Endothelial cell of umbilical vein (primary cell): ENCODE data around the gene KLRD1. TPM values are rescaled to one million over a fixed set of nuclear protein-coding genes. Genes with fewer than 3 reads are reported as not detected.
A peak's percentile ranks its signal among the peaks of the same experiment; 100 is the strongest.

Experiments
- BruUV-seq: library from RNA; stranded (reverse); fragments of 400-500 nt; replicated peaks from 2 replicates; lab custom pipeline; 2021; lab: Mats Ljungman, UMichigan
- CTCF ChIA-PET: fragments of 300-600, 350-600 bp; sonication (Branson Sonifier 250); formaldehyde crosslinking; loops from one replicate; lab custom pipeline; 2021; ENCODE audit warnings: antibody characterized with exemption, inconsistent platforms; lab: Charles Lee
- POLR2A ChIA-PET: fragments of 300-600, 350-600 bp; sonication (Branson Sonifier 250); formaldehyde crosslinking; loops from one replicate; lab custom pipeline; 2021; ENCODE audit warnings: antibody characterized with exemption, inconsistent platforms; lab: Charles Lee
- DNase-seq: peaks from one replicate; pipeline ENCODE4 v3.0.0-alpha.2; 2011; ENCODE audit warnings: low read depth, low spot score
- FAIRE-seq: peaks from 2 replicates; lab custom pipeline; 2011; peaks lifted over from hg19 to GRCh38; lab: Jason Lieb, UNC
- H2AFZ ChIP-seq: 2 replicates; pipeline ENCODE4 v1.6.0; 2012; ENCODE audit warnings: low read depth, low read length, control low read depth, inconsistent platforms
- H3K27ac ChIP-seq: 2 replicates; pipeline ENCODE4 v1.5.1; 2011; ENCODE audit warnings: low read depth, mild to moderate bottlenecking, control low read depth, low read length, moderate library complexity; ENCODE audit not compliant: insufficient read depth
- H3K27me3 ChIP-seq, 2 experiments: 2 replicates each; pipeline versions ENCODE4 v1.6.0 to v1.6.1; 2011; ENCODE audit warnings: low read length in 2 of 2, mixed read lengths in 1 of 2; ENCODE audit not compliant: control insufficient read depth in 2 of 2, insufficient read depth in 2 of 2
- H3K36me3 ChIP-seq, 2 experiments: 2 replicates in 1 of 2; 3 replicates in 1 of 2; pipeline ENCODE4 v1.5.1; 2011; ENCODE audit warnings: low read length in 2 of 2, mild to moderate bottlenecking in 1 of 2, moderate library complexity in 1 of 2; ENCODE audit not compliant: control insufficient read depth in 2 of 2, insufficient read depth in 2 of 2; ENCODE audit errors: extremely low read depth in 1 of 2
- H3K4me1 ChIP-seq: 3 replicates; pipeline ENCODE4 v1.5.1; 2011; ENCODE audit warnings: mild to moderate bottlenecking, low read length; ENCODE audit not compliant: control insufficient read depth, insufficient read depth; ENCODE audit errors: extremely low read depth
- H3K4me2 ChIP-seq: 2 replicates; pipeline ENCODE4 v1.6.1; 2011; ENCODE audit warnings: low read length, control low read depth, mixed read lengths; ENCODE audit not compliant: insufficient read depth
- H3K4me3 ChIP-seq, 3 experiments: fragments of 200-600 bp in 1 of 3; sonication (generic), shearing (Covaris generic) in 1 of 3; replicated peaks in 1 of 3; 2 replicates each; pipeline ENCODE4 v1.5.1; 2011 to 2016; ENCODE audit warnings: control low read depth in 3 of 3, low read length in 3 of 3, mild to moderate bottlenecking in 2 of 3, inconsistent platforms in 1 of 3, low read depth in 1 of 3, moderate library complexity in 1 of 3; ENCODE audit not compliant: insufficient read depth in 1 of 3
- H3K79me2 ChIP-seq: 2 replicates; pipeline ENCODE4 v1.6.0; 2012; ENCODE audit warnings: low read length, inconsistent platforms; ENCODE audit not compliant: control insufficient read depth, insufficient read depth
- H3K9ac ChIP-seq: replicated peaks from 2 replicates; pipeline ENCODE3; 2011; ENCODE audit warnings: low read length, control low read depth; ENCODE audit not compliant: insufficient read depth; ENCODE audit errors: extremely low read depth
- H3K9me1 ChIP-seq: replicated peaks from 3 replicates; pipeline ENCODE4 v1.6.0; 2011; ENCODE audit warnings: mild to moderate bottlenecking, low read length; ENCODE audit not compliant: control insufficient read depth, insufficient read depth; ENCODE audit errors: extremely low read depth
- H3K9me3 ChIP-seq: replicated peaks from 2 replicates; pipeline ENCODE4 v1.5.1; 2012; ENCODE audit warnings: low read length, inconsistent platforms; ENCODE audit not compliant: control insufficient read depth, insufficient read depth
- H4K20me1 ChIP-seq: replicated peaks from 2 replicates; pipeline ENCODE3; 2011; ENCODE audit warnings: mild to moderate bottlenecking, low read length; ENCODE audit not compliant: control insufficient read depth, insufficient read depth; ENCODE audit errors: extremely low read depth
- CTCF ChIP-seq, 2 donors: IDR thresholded peaks; 1 replicate in 1 of 2; 2 replicates in 1 of 2; pipeline ENCODE4 v1.5.1; 2011; ENCODE audit warnings: low read length in 2 of 2, mild to moderate bottlenecking in 2 of 2, moderate library complexity in 2 of 2, control low read depth in 1 of 2, inconsistent platforms in 1 of 2, low read depth in 1 of 2; ENCODE audit not compliant: insufficient read depth in 1 of 2; ENCODE audit errors: extremely low read depth in 1 of 2
- EZH2 ChIP-seq: IDR thresholded peaks from 2 replicates; pipeline ENCODE4 v1.6.1; 2012; ENCODE audit warnings: borderline replicate concordance, low read depth, mild to moderate bottlenecking, moderate library complexity, low read length, inconsistent platforms; ENCODE audit not compliant: severe bottlenecking
- FOS ChIP-seq: IDR thresholded peaks from 2 replicates; pipeline ENCODE4 v1.6.1; 2011; ENCODE audit warnings: mild to moderate bottlenecking, low read length, moderate library complexity, borderline replicate concordance; ENCODE audit not compliant: insufficient read depth
- GATA2 ChIP-seq: IDR thresholded peaks from 2 replicates; pipeline ENCODE4 v1.7.0; 2011; ENCODE audit warnings: low read depth, mild to moderate bottlenecking, moderate library complexity, mixed read lengths, low read length; ENCODE audit not compliant: insufficient read length, insufficient read depth
- JUN ChIP-seq: IDR thresholded peaks from 2 replicates; pipeline ENCODE4 v1.6.1; 2011; ENCODE audit warnings: borderline replicate concordance, low read depth; ENCODE audit not compliant: insufficient read length, insufficient read depth
- MYC ChIP-seq: IDR thresholded peaks from one replicate; pipeline ENCODE4 v1.6.1; 2011; ENCODE audit warnings: mild to moderate bottlenecking, low read depth, low read length
- POLR2A ChIP-seq: IDR thresholded peaks from 2 replicates; pipeline ENCODE4 v1.6.1; 2012; ENCODE audit warnings: low read depth, mild to moderate bottlenecking, control low read depth, low read length
- POLR2AphosphoS5 ChIP-seq: IDR thresholded peaks from 2 replicates; pipeline ENCODE4 v1.6.1; 2012; ENCODE audit warnings: low read depth, mild to moderate bottlenecking, control low read depth, low read length, moderate library complexity; ENCODE audit not compliant: insufficient read depth
- dilution Hi-C: fragments of 300-500 bp; cut with MboI; formaldehyde crosslinking; loops from one replicate; pipeline ENCODE4 v1.15.0; 2019; ENCODE audit warnings: low sequenced_read_pairs; ENCODE audit not compliant: extremely low pct_ligation_motif_present
- intact Hi-C: fragments of 100-400 bp; cut with micrococcal nuclease; formaldehyde crosslinking; loops from one replicate; pipeline ENCODE4 v1.10.0; 2022
- polyA plus RNA-seq, 4 experiments: library from polyadenylated mRNA; depleted of rRNA in 3 of 4; stranded (reverse) in 3 of 4; unstranded in 1 of 4; fragments of >200 nt; gene quantifications; 2 replicates each; pipeline versions ENCODE4 v1.2.1 to v1.2.3, GENCODE V29; 2011 to 2012; ENCODE audit warnings: missing spikeins in 1 of 4
- total RNA-seq: library from RNA; stranded (reverse); gene quantifications from 2 replicates; pipeline ENCODE4 v1.2.3, GENCODE V29; 2021
- TF ChIP-seq, protein P1 (sequence below): IDR thresholded peaks from 2 replicates; pipeline ENCODE4 v1.6.1; 2011; ENCODE audit not compliant: insufficient read depth, insufficient read length

Gene KLRD1
- total and polyA plus RNA-seq, 2 donors (not counting 3 experiments of a cell fraction or from before 2014, with no cell fraction given): 0.13 to 0.15 TPM

- Histone ChIP-seq H3K9me1 (no peaks in the 10 kb centered on the region), H3K9ac (peak overlapping the region; percentile 81), H3K4me1 (peaks cover 26% of the 10 kb centered on the region), H2AFZ (peak overlapping the region; percentile 99), H3K79me2 (no peaks in the 10 kb centered on the region), H3K27me3 (no peaks in the 10 kb centered on the region), H4K20me1 (no peaks in the 10 kb centered on the region), H3K36me3 (no peaks in the 10 kb centered on the region), H3K4me3 (peak overlapping the region in 2 of 3 experiments; percentile 62 to 93), H3K9me3 (no peaks in the 10 kb centered on the region), H3K4me2 (peak overlapping the region; percentile 93), H3K27ac (peak overlapping the region; percentile 77)
- TF ChIP-seq GATA2: no peak
- no peak for TF ChIP-seq MYC
- no peak for TF ChIP-seq POLR2AphosphoS5
- TF ChIP-seq POLR2A: no peak
- TF ChIP-seq, protein P1, sequence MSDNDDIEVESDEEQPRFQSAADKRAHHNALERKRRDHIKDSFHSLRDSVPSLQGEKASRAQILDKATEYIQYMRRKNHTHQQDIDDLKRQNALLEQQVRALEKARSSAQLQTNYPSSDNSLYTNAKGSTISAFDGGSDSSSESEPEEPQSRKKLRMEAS: no peak
- TF ChIP-seq CTCF (IDR thresholded peaks at IDR 0.05; ENCODE audit: extremely low read depth in 1 of 2, insufficient read depth in 1 of 2, low read depth in 1 of 2, low read length in 2 of 2): no peak
- no peak for TF ChIP-seq JUN
- no peak for TF ChIP-seq FOS
- TF ChIP-seq EZH2: no peak
- BruUV-seq: no TSS peak
- intact Hi-C loops (loop anchor here (1.0 to 10.0 kb wide), 2 partner anchors 22 to 348 kb away; partner anchors contain the start of gene CLEC12B), dilution Hi-C loops (no loop called here)
- ChIA-PET POLR2A (no interaction called here), CTCF (interaction anchor here (0.9 to 2.6 kb wide), 2 partner anchors 199 to 210 kb away, joined by 3 to 10 read pairs; no protein-coding TSS in a partner anchor)
- DNase-seq: peak; percentile 55
- no peak for FAIRE-seq
Measured at GRCh38 chr12:10362828-10363657, 55.4 kb downstream of the KLRD1 start.
